Smooth muscle cell (in vitro differentiated cells): Measurements from ENCODE around the gene TUBB2B. TPM values are rescaled to one million over a fixed set of nuclear protein-coding genes. Genes with fewer than 3 reads are reported as not detected.

Experiments
- DNase-seq: peaks from one replicate; lab custom pipeline; 2025; ENCODE audit not compliant: unreplicated experiment; lab: John Stamatoyannopoulos, UW
- H2AFZ ChIP-seq: fragments of 200-600 bp; sonication (generic); 2 replicates; pipeline ENCODE4 v1.6.0; 2016; ENCODE audit warnings: antibody characterized with exemption, low read depth, mild to moderate bottlenecking
- H3F3A ChIP-seq: fragments of 200-600 bp; sonication (generic); 2 replicates; pipeline ENCODE4 v1.6.0; 2017; ENCODE audit warnings: antibody characterized with exemption, low read depth
- H3K27ac ChIP-seq: fragments of 200-600 bp; sonication (generic); 2 replicates; pipeline ENCODE4 v1.5.1; 2016; ENCODE audit warnings: low read depth, mild to moderate bottlenecking
- H3K27me3 ChIP-seq: fragments of 200-600 bp; sonication (generic); 2 replicates; pipeline ENCODE4 v1.6.1; 2016; ENCODE audit warnings: low read depth, mild to moderate bottlenecking
- H3K36me3 ChIP-seq: fragments of 200-600 bp; sonication (generic); 2 replicates; pipeline ENCODE4 v1.5.1; 2016; ENCODE audit warnings: low read depth
- H3K4me1 ChIP-seq: fragments of 200-600 bp; sonication (generic); 2 replicates; pipeline ENCODE4 v1.5.1; 2016; ENCODE audit warnings: low read depth
- H3K4me2 ChIP-seq: fragments of 200-600 bp; sonication (generic); 2 replicates; pipeline ENCODE4 v1.6.0; 2016; ENCODE audit warnings: mild to moderate bottlenecking
- H3K4me3 ChIP-seq: fragments of 200-600 bp; sonication (generic); 2 replicates; pipeline ENCODE4 v1.5.1; 2016; ENCODE audit warnings: mild to moderate bottlenecking
- H3K79me2 ChIP-seq: fragments of 200-600 bp; sonication (generic); 2 replicates; pipeline ENCODE4 v1.6.0; 2016; ENCODE audit warnings: low read depth, mild to moderate bottlenecking
- H3K9ac ChIP-seq: fragments of 200-600 bp; sonication (generic); 2 replicates; pipeline ENCODE4 v1.6.0; 2016; ENCODE audit warnings: low read depth
- H3K9me3 ChIP-seq: fragments of 200-600 bp; sonication (generic); replicated peaks from 2 replicates; pipeline ENCODE4 v1.5.1; 2016; ENCODE audit warnings: low read depth
- H4K20me1 ChIP-seq: fragments of 200-600 bp; sonication (generic); 2 replicates; pipeline ENCODE4 v1.6.0; 2016; ENCODE audit warnings: low read depth
- WGBS: methylation state at CpG from one replicate; pipeline ENCODE4 v1.1.7; 2016; ENCODE audit warnings: low lambda C conversion rate; 5-methylcytosine and 5-hydroxymethylcytosine counted together
- polyA plus RNA-seq: library from polyadenylated mRNA; unstranded; fragments of >200 nt; fragmentation: Nextera tagmentation; extraction: Ambion mirVana; gene quantifications from 2 replicates; pipeline ENCODE4 v1.2.1, GENCODE V29; 2016
- total RNA-seq: library from RNA; depleted of rRNA; stranded (reverse); fragments of >200 nt; gene quantifications from 2 replicates; pipeline ENCODE4 v1.2.3, GENCODE V29; 2014
- TF ChIP-seq, protein P1 (sequence below): fragments of 200-600 bp; sonication (generic); IDR thresholded peaks from 2 replicates; pipeline ENCODE4 v1.5.1; 2017; ENCODE audit warnings: borderline replicate concordance, mild to moderate bottlenecking, antibody characterized with exemption; ENCODE audit not compliant: insufficient read depth, poor library complexity, severe bottlenecking

TUBB2B gene
- total and polyA plus RNA-seq, 2 experiments from 2014 or later: 22.7 to 62.1 TPM

DNA sequence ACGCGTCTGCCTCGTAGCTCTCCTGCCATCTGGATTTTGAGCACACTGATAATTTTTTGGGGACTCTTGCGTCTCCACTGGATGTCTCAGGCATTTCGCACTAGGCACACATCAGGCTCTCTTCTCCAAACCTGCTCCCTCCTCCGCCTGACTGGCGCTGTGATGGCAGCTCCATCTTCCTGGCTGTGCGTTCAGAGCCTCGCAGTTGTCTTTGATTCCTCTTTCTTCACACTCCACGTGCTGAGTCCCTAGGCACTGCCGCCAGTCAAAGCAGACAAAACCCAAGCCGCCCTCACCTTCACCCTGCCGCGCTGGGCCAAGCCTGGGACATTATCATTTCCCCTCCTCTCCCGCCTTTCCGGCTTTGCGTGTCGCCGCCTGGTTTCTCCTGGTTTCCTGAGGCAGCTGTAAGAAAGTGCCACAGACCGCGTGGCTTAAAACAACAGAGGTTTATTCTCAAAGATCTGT is 32.1 kb upstream of the TUBB2B start:
- TF ChIP-seq, protein P1, sequence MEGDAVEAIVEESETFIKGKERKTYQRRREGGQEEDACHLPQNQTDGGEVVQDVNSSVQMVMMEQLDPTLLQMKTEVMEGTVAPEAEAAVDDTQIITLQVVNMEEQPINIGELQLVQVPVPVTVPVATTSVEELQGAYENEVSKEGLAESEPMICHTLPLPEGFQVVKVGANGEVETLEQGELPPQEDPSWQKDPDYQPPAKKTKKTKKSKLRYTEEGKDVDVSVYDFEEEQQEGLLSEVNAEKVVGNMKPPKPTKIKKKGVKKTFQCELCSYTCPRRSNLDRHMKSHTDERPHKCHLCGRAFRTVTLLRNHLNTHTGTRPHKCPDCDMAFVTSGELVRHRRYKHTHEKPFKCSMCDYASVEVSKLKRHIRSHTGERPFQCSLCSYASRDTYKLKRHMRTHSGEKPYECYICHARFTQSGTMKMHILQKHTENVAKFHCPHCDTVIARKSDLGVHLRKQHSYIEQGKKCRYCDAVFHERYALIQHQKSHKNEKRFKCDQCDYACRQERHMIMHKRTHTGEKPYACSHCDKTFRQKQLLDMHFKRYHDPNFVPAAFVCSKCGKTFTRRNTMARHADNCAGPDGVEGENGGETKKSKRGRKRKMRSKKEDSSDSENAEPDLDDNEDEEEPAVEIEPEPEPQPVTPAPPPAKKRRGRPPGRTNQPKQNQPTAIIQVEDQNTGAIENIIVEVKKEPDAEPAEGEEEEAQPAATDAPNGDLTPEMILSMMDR: peak; percentile 0
- WGBS: 1% methylated on average over 21 of the region's 21 CpGs
- peak overlapping the region; percentile 99 for H3K4me2 ChIP-seq
- peaks cover 10% of the 10 kb centered on the region for H3K79me2 ChIP-seq
- DNase-seq: no peak
- H3K27ac ChIP-seq: no peak overlapping the region
- H3K4me3 ChIP-seq: peak overlapping the region; percentile 71
- no peaks in the 10 kb centered on the region for H3K27me3 ChIP-seq
- H3K36me3 ChIP-seq: no peaks in the 10 kb centered on the region
- H4K20me1 ChIP-seq: peaks cover 8% of the 10 kb centered on the region
- H2AFZ ChIP-seq: peak overlapping the region; percentile 14
- H3K9ac ChIP-seq: peak overlapping the region; percentile 58
- H3F3A ChIP-seq: no peaks in the 10 kb centered on the region
- peaks cover 9% of the 10 kb centered on the region for H3K4me1 ChIP-seq
- no peaks in the 10 kb centered on the region for H3K9me3 ChIP-seq

DNA sequence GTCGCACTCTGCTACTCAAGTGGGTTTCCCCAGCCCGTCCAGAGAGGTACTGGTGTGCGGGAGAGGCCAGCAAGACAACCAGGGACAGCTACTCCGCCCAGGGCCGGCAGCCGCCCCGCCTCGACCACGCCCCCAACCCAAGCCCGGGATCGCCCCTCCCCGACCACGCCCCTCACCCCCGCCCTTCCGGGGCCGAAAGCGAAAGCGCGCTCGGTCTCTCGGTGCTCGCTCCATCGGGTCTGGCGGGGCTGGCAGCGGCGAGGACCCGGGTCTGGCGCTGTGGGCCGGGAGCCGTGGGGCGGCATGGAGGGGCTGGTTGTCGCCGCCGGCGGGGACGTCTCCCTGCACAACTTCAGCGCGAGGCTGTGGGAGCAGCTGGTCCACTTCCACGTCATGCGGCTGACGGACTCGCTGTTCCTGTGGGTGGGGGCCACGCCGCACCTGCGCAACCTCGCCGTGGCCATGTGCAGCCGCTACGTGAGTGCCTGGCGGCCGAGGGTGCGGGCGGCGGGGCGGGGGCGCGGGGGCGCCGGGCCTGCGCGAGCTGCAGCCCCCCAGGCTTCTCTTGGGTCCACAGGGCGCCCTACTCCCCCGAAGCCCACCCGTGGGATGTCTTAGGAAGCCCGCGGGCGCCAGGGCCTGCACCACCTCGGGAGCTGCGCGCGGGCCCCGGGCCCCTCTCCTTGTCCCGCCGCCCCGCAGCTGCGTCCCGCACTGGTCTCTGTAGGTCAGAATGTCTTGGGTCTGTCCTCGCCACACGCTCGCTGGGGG is 31.5 kb upstream of the TUBB2B start, which contains the start of gene PSMG4:
Gene PSMG4, plus strand, starts transcription at position 228 of the 771 bp plus-strand sequence. Its CDS starts 76 bp downstream, at position 304.
- H2AFZ ChIP-seq: peak within 1 kb of the TSS; percentile 14
- DNase-seq: peak; percentile 93
- H3K4me3 ChIP-seq: peak within 1 kb of the TSS; percentile 71
- peaks cover 9% of the 10 kb centered on the region for H3K4me1 ChIP-seq
- H3K27ac ChIP-seq: no peak within 1 kb of the TSS
- peaks cover 8% of the 10 kb centered on the region for H4K20me1 ChIP-seq
- H3K4me2 ChIP-seq: peak within 1 kb of the TSS; percentile 99
- H3K9me3 ChIP-seq: no peaks in the 10 kb centered on the region
- no peaks in the 10 kb centered on the region for H3K36me3 ChIP-seq
- peak within 1 kb of the TSS; percentile 58 for H3K9ac ChIP-seq
- TF ChIP-seq, protein P1: peak; percentile 4
- WGBS: under 1% methylated on average over 45 of the region's 80 CpGs
- H3K79me2 ChIP-seq: peaks cover 10% of the 10 kb centered on the region
- H3F3A ChIP-seq: no peaks in the 10 kb centered on the region
- no peaks in the 10 kb centered on the region for H3K27me3 ChIP-seq

DNA sequence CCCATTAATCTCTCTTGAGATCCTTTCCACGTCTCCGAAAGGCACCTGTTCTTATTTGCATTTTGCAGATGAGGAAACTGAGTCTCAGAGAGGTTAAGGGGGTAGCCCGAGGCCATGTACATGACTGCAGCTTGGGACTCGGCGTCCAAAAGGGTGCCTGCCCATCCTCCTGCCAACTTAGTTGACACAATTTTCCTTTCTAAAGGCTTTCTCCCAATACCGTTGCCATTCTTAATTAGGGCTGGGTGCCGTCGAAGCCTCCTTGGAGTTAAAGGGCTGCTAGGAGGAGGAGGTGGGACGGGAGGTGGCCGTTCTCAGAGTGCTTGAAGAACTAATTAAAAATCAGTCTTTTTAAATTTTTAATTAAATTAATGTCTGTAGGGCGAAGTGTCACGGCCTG is 30.7 kb upstream of the TUBB2B start:
- TF ChIP-seq, protein P1: no peak
- no peaks in the 10 kb centered on the region for H3K9me3 ChIP-seq
- DNase-seq: no peak
- peak overlapping the region; percentile 99 for H3K4me2 ChIP-seq
- peaks cover 8% of the 10 kb centered on the region for H4K20me1 ChIP-seq
- no peaks in the 10 kb centered on the region for H3K27me3 ChIP-seq
- H3K4me1 ChIP-seq: peaks cover 9% of the 10 kb centered on the region
- no peaks in the 10 kb centered on the region for H3F3A ChIP-seq
- WGBS: 69% methylated on average over 12 of the region's 12 CpGs
- peak overlapping the region; percentile 71 for H3K4me3 ChIP-seq
- no peak overlapping the region for H3K9ac ChIP-seq
- no peak overlapping the region for H3K27ac ChIP-seq
- H3K36me3 ChIP-seq: no peaks in the 10 kb centered on the region
- H2AFZ ChIP-seq: no peak overlapping the region
- H3K79me2 ChIP-seq: peaks cover 10% of the 10 kb centered on the region

DNA sequence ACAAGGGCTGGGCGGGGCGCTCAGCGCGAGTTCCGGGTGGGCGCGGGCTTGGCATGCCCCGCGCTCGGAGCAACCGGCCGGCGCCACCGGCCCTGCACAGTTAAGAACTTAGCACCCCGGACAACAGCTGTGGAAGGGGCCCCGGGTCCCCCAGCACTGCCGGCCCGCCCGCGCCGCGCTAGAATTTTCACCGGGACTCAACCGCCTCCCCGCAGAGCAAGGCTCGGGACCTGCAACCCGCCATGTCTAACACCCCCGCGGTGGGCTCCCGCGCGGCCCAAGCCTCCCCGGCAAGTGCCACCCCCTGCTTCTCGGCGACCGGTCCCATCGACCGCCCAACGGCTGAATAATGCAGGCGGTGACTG is 26.1 kb upstream of the TUBB2B start:
- H3K9ac ChIP-seq: no peak overlapping the region
- 96% methylated on average over 30 of the region's 40 CpGs for WGBS
- TF ChIP-seq, protein P1: no peak
- H3K9me3 ChIP-seq: no peaks in the 10 kb centered on the region
- H3K27me3 ChIP-seq: no peaks in the 10 kb centered on the region
- H3K36me3 ChIP-seq: no peaks in the 10 kb centered on the region
- H3K4me2 ChIP-seq: no peak overlapping the region
- peaks cover 30% of the 10 kb centered on the region for H3K4me1 ChIP-seq
- no peak overlapping the region for H3K27ac ChIP-seq
- H3F3A ChIP-seq: no peaks in the 10 kb centered on the region
- no peaks in the 10 kb centered on the region for H4K20me1 ChIP-seq
- no peak for DNase-seq
- H2AFZ ChIP-seq: no peak overlapping the region
- no peak overlapping the region for H3K4me3 ChIP-seq
- no peaks in the 10 kb centered on the region for H3K79me2 ChIP-seq
